ENCODE results near the gene LIPC. TPM values are rescaled to one million over a fixed set of nuclear protein-coding genes. Genes with fewer than 3 reads are reported as not detected.

Gene LIPC
- total RNA-seq, result not detected

- FAIRE-seq, result no peak
These were observed at the start of gene LIPC for GRCh38 chr15:58431221-58432149. Gene LIPC, plus strand, starts transcription at chr15:58431991. Its CDS starts 42 bp downstream, at chr15:58432033.

GRCh38 chr15:58383876-58384275 is 47.9 kb upstream of the LIPC start:
- no peak for FAIRE-seq

More at GRCh38 chr15:58431221-58432149, at the start of gene LIPC:
- no peak for DNase-seq (ENCODE audit: low spot score in 2 of 2)

GRCh38 chr15:58384667-58385066 is 47.1 kb upstream of the LIPC start:
- FAIRE-seq, result no peak

More at GRCh38 chr15:58383876-58384275, 47.9 kb upstream of the LIPC start:
- no peak for DNase-seq (ENCODE audit: low spot score in 2 of 2)

GRCh38 chr15:58386081-58386480 is 45.7 kb upstream of the LIPC start:
- DNase-seq (ENCODE audit: low spot score in 2 of 2) (no peak), FAIRE-seq (no peak)

More at GRCh38 chr15:58384667-58385066, 47.1 kb upstream of the LIPC start:
- DNase-seq (ENCODE audit: low spot score in 2 of 2), result no peak

- FAIRE-seq (no peak), DNase-seq (ENCODE audit: low spot score in 2 of 2) (no peak)
These were observed 45.1 kb upstream of the LIPC start for GRCh38 chr15:58386641-58387040.

GRCh38 chr15:58387130-58387529 is 44.7 kb upstream of the LIPC start:
- no peak for DNase-seq (ENCODE audit: low spot score in 2 of 2)

GRCh38 chr15:58388211-58388610 is 43.6 kb upstream of the LIPC start:
- no peak for FAIRE-seq
- no peak for DNase-seq (ENCODE audit: low spot score in 2 of 2)

More at GRCh38 chr15:58387130-58387529, 44.7 kb upstream of the LIPC start:
- FAIRE-seq, result no peak

- FAIRE-seq (no peak), DNase-seq (ENCODE audit: low spot score in 2 of 2) (no peak)
These were observed 41.7 kb upstream of the LIPC start for GRCh38 chr15:58390118-58390517.

GRCh38 chr15:58390655-58391054 is 41.1 kb upstream of the LIPC start:
- DNase-seq (ENCODE audit: low spot score in 2 of 2), result no peak
- no peak for FAIRE-seq

GRCh38 chr15:58391088-58391487 is 40.7 kb upstream of the LIPC start:
- no peak for DNase-seq (ENCODE audit: low spot score in 2 of 2)
- no peak for FAIRE-seq

GRCh38 chr15:58392141-58392540 is 39.6 kb upstream of the LIPC start:
- no peak for FAIRE-seq
- no peak for DNase-seq (ENCODE audit: low spot score in 2 of 2)

GRCh38 chr15:58392611-58393161 is 39.1 kb upstream of the LIPC start:
- FAIRE-seq, result no peak
- no peak for DNase-seq (ENCODE audit: low spot score in 2 of 2)

- no peak for FAIRE-seq
These were observed 38.5 kb upstream of the LIPC start for GRCh38 chr15:58393241-58393662.

GRCh38 chr15:58396181-58396580 is 35.6 kb upstream of the LIPC start:
- no peak for FAIRE-seq
- DNase-seq (ENCODE audit: low spot score in 2 of 2), result no peak

More at GRCh38 chr15:58393241-58393662, 38.5 kb upstream of the LIPC start:
- no peak for DNase-seq (ENCODE audit: low spot score in 2 of 2)

GRCh38 chr15:58398071-58398470 is 33.7 kb upstream of the LIPC start:
- DNase-seq (ENCODE audit: low spot score in 2 of 2) (no peak), FAIRE-seq (no peak)

- DNase-seq (ENCODE audit: low spot score in 2 of 2) (no peak), FAIRE-seq (no peak)
These were observed 33.1 kb upstream of the LIPC start for GRCh38 chr15:58398643-58399042.

GRCh38 chr15:58399739-58400138 is 32.1 kb upstream of the LIPC start:
- DNase-seq (ENCODE audit: low spot score in 2 of 2), result no peak
- no peak for FAIRE-seq

- DNase-seq (ENCODE audit: low spot score in 2 of 2) (no peak), FAIRE-seq (no peak)
These were observed 30.5 kb upstream of the LIPC start for GRCh38 chr15:58401276-58401675.

- no peak for DNase-seq (ENCODE audit: low spot score in 2 of 2)
- FAIRE-seq, result no peak
These were observed 29.7 kb upstream of the LIPC start for GRCh38 chr15:58401991-58402649.

GRCh38 chr15:58403581-58403980 is 28.2 kb upstream of the LIPC start:
- FAIRE-seq, result no peak

GRCh38 chr15:58404020-58404419 is 27.8 kb upstream of the LIPC start:
- DNase-seq (ENCODE audit: low spot score in 2 of 2), result no peak

More at GRCh38 chr15:58403581-58403980, 28.2 kb upstream of the LIPC start:
- DNase-seq (ENCODE audit: low spot score in 2 of 2), result no peak

More at GRCh38 chr15:58404020-58404419, 27.8 kb upstream of the LIPC start:
- no peak for FAIRE-seq

All from frontal cortex (tissue), 4 donors.